A673 (cell line): ENCODE data around the gene RERE. TPM values are rescaled to one million over a fixed set of nuclear protein-coding genes. Genes with fewer than 3 reads are reported as not detected.

ENCODE experiments used
- BruUV-seq: library from RNA; stranded (reverse); fragments of 400-500 nt; replicated peaks from 2 replicates; lab custom pipeline; 2021; lab: Mats Ljungman, UMichigan
- CTCF ChIA-PET: fragments of 300-600 bp; sonication (Branson Sonifier 250); formaldehyde crosslinking; loops from one replicate; lab custom pipeline; 2022; ENCODE audit warnings: antibody characterized with exemption; lab: Charles Lee
- POLR2A ChIA-PET: fragments of 300-600 bp; sonication (Branson Sonifier 250); formaldehyde crosslinking; loops from one replicate; lab custom pipeline; 2022; ENCODE audit warnings: antibody characterized with exemption; ENCODE audit not compliant: low non-redundant PET; lab: Charles Lee
- DNase-seq: peaks from one replicate; pipeline ENCODE4 v3.0.0-alpha.2; 2015; ENCODE audit warnings: low spot score
- H3K27ac ChIP-seq: fragments of 200-600 bp; sonication (generic); 2 replicates; pipeline ENCODE4 v1.5.1; 2016; ENCODE audit warnings: mixed run types, low read depth, mild to moderate bottlenecking, mixed read lengths, antibody characterized with exemption, low read length; ENCODE audit not compliant: poor library complexity, severe bottlenecking
- H3K27me3 ChIP-seq: fragments of 200-600 bp; sonication (generic); replicated peaks from 2 replicates; pipeline ENCODE4 v1.6.1; 2017; ENCODE audit warnings: mixed run types, low read depth, mild to moderate bottlenecking, mixed read lengths, antibody characterized with exemption, low read length; ENCODE audit not compliant: insufficient read depth, poor library complexity
- H3K36me3 ChIP-seq: fragments of 200-600 bp; sonication (generic); 2 replicates; pipeline ENCODE4 v1.6.1; 2016; ENCODE audit warnings: mixed run types, mild to moderate bottlenecking, mixed read lengths, antibody characterized with exemption, low read length; ENCODE audit not compliant: insufficient read depth, poor library complexity, severe bottlenecking
- H3K4me1 ChIP-seq: fragments of 200-600 bp; sonication (generic); 2 replicates; pipeline ENCODE4 v1.6.1; 2017; ENCODE audit warnings: mixed run types, mild to moderate bottlenecking, mixed read lengths, antibody characterized with exemption, low read length; ENCODE audit not compliant: insufficient read depth, poor library complexity, severe bottlenecking
- H3K4me3 ChIP-seq: fragments of 200-600 bp; sonication (generic); 2 replicates; pipeline ENCODE4 v1.5.1; 2016; ENCODE audit warnings: low read depth, mixed run types, mild to moderate bottlenecking, mixed read lengths, low read length; ENCODE audit not compliant: poor library complexity, severe bottlenecking
- H3K9me3 ChIP-seq: fragments of 200-600 bp; sonication (generic); 2 replicates; pipeline ENCODE4 v1.6.1; 2016; ENCODE audit warnings: mixed run types, low read depth, mild to moderate bottlenecking, mixed read lengths, antibody characterized with exemption, low read length; ENCODE audit not compliant: poor library complexity, severe bottlenecking
- EZH2 ChIP-seq: fragments of 200-600 bp; sonication (generic); IDR thresholded peaks from 2 replicates; pipeline ENCODE4 v1.6.1; 2017; ENCODE audit warnings: borderline replicate concordance, low read depth, mild to moderate bottlenecking, mixed read lengths, antibody characterized with exemption, low read length; ENCODE audit not compliant: poor library complexity, severe bottlenecking
- intact Hi-C: fragments of 100-400 bp; cut with micrococcal nuclease; formaldehyde crosslinking; loops from one replicate; pipeline ENCODE4 v1.10.0; 2022; ENCODE audit not compliant: unreplicated experiment
- total RNA-seq: library from RNA; stranded (reverse); gene quantifications from 2 replicates; pipeline ENCODE4 v1.2.3, GENCODE V29; 2021
- TF ChIP-seq, protein P1 (sequence below): fragments of 300-800, 200-600 bp; sonication (generic); conservative IDR thresholded peaks from 2 replicates; pipeline ENCODE4 v1.5.1; 2017; ENCODE audit warnings: low read depth, mild to moderate bottlenecking, antibody characterized with exemption, low read length, moderate library complexity, mixed read lengths

RERE gene
- total RNA-seq, 1 experiment from 2014 or later = 188 TPM

DNA sequence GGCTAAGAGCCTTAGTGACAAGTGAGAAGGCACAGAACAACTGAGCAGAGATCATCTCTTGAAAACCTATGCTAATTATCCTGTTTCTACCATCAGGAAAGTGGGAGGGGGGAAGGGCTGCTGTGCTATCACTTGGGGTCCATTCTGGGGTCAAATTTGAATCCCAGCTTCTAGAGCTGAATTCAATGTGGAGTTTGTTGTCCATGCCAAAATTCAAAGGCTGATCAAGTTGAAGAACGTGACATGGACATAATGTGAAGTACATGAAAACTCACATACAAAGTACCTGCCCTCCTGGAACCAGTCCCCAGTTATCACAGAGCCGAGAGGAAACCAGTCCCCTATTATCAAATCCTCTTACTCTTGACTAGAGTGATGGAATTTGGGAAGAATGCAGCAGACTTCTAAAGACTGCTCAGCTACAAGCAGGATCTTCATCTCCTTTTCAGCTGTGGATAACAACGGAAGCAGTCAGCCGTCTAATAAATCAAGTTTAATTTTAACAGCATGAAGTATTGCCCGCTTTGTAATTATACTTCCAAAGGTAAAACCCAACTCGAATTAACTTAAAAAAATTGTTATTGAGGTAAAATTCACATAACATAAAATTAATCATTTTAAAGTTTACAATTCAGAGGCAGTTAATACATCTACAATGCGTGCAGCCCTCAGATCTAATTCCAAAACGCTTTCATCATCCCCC is 421.2 kb downstream of the RERE start:
- H3K27me3 ChIP-seq = no peaks in the 10 kb centered on the region
- H3K9me3 ChIP-seq = no peaks in the 10 kb centered on the region
- H3K36me3 ChIP-seq = no peaks in the 10 kb centered on the region
- intact Hi-C loops = no loop called here
- ChIA-PET CTCF (interaction anchor here (1.0 kb wide), 2 partner anchors 12 to 13 kb away, joined by 6 read pairs; no protein-coding TSS in a partner anchor), POLR2A (interaction anchor here (0.5 to 0.9 kb wide), 2 partner anchors 18 to 24 kb away, joined by 3 to 4 read pairs; no protein-coding TSS in a partner anchor)
- TF ChIP-seq, protein P1, sequence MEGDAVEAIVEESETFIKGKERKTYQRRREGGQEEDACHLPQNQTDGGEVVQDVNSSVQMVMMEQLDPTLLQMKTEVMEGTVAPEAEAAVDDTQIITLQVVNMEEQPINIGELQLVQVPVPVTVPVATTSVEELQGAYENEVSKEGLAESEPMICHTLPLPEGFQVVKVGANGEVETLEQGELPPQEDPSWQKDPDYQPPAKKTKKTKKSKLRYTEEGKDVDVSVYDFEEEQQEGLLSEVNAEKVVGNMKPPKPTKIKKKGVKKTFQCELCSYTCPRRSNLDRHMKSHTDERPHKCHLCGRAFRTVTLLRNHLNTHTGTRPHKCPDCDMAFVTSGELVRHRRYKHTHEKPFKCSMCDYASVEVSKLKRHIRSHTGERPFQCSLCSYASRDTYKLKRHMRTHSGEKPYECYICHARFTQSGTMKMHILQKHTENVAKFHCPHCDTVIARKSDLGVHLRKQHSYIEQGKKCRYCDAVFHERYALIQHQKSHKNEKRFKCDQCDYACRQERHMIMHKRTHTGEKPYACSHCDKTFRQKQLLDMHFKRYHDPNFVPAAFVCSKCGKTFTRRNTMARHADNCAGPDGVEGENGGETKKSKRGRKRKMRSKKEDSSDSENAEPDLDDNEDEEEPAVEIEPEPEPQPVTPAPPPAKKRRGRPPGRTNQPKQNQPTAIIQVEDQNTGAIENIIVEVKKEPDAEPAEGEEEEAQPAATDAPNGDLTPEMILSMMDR = no peak
- TF ChIP-seq EZH2 = no peak
- H3K4me1 ChIP-seq = peaks cover 53% of the 10 kb centered on the region
- no TSS peak for BruUV-seq
- peak overlapping the region; percentile 80 for H3K27ac ChIP-seq
- peak overlapping the region; percentile 18 for H3K4me3 ChIP-seq
- DNase-seq = peak; percentile 82

DNA sequence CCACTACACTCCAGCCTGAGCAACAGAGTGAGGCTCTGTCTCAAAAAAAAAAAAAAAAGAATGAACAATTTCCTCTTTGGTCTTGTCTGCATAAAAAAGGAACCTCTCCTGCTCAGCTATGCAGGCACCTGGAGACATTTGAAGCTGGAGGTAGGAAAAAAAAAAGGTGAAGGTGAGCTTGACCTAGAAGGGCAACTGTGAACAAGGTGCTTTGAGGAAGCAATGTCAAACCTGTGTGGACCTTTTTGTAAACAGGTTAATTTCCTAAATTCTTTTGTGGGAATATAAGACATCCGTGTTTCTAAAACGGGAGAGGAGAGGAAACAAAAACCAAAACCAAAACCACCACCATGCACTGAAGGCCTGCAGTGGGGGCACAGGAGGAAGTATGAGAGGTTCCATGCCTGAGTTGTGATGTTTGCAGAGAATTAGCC is 422.0 kb downstream of the RERE start:
- Histone ChIP-seq H3K4me1 (peaks cover 53% of the 10 kb centered on the region), H3K27ac (peak overlapping the region; percentile 80), H3K4me3 (peak overlapping the region; percentile 18), H3K36me3 (no peaks in the 10 kb centered on the region), H3K9me3 (no peaks in the 10 kb centered on the region), H3K27me3 (no peaks in the 10 kb centered on the region)
- ChIA-PET CTCF (no interaction called here), POLR2A (no interaction called here)
- no TSS peak for BruUV-seq
- DNase-seq = no peak
- intact Hi-C loops = no loop called here
- no peak for TF ChIP-seq EZH2
- TF ChIP-seq, protein P1 = no peak

DNA sequence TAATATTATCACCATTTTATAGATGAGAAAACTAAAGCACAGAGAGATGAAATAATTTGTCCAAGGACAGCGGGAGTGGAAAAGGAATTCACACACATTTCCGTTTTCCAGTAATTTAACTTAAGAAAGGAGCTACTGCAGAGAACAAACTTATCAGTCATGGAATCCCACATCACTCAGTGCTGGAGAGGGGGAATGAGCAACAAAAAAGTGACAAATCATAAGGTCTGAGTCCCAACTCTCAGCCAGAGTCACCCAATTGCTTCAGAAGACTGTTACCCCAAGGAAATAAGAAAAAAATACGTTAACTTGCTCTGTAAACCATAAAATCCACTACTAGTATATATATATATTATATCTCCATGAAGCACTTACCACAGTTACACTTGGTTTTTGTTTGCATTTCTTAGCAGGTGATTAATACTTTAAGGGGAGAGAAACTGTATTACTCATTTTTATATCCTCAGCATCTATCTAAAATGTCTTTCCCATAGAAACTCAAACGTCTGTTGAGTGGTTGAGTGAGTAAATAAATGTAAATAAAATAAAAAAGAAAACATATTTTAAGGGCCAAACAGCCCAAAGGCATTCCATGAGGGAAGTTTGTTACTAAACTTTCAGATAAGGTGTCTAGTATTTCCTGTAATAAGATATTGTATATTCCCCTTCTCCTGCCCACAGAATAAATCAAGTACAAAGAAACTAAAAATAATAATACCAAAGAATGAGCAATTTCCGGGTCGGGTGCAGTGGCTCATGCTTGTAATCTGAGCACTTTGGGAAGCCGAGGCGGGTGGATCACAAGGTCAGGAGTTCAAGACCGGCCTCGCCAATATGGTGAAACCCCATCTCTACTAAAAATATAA is 422.8 kb downstream of the RERE start:
- no TSS peak for BruUV-seq
- intact Hi-C loops = no loop called here
- Histone ChIP-seq H3K27ac (peak overlapping the region; percentile 80), H3K27me3 (no peaks in the 10 kb centered on the region), H3K36me3 (peaks cover 2% of the 10 kb centered on the region), H3K4me1 (peaks cover 53% of the 10 kb centered on the region), H3K4me3 (no peak overlapping the region), H3K9me3 (no peaks in the 10 kb centered on the region)
- no peak for DNase-seq
- TF ChIP-seq, protein P1 = no peak
- ChIA-PET POLR2A (no interaction called here), CTCF (no interaction called here)
